Upper lobe of left lung (tissue), 6 donors: ENCODE results near the gene FCHO2. TPM values are rescaled to one million over a fixed set of nuclear protein-coding genes. Genes with fewer than 3 reads are reported as not detected.
"Not testable (repeated sequence)": the region's sequence is repeated elsewhere in the genome, so short reads cannot be mapped to it uniquely, and the experiment has no call there.

Source experiments
- ATAC-seq, 2 donors: fragments of 200-7000 bp; cut with Tn5 transposase; one replicate each; pipeline ENCODE4 v1.9.1; 2022; ENCODE audit warnings: mild to moderate bottlenecking in 2 of 2, moderate library complexity in 2 of 2; ENCODE audit not compliant: low FRiP score in 2 of 2
- DNase-seq, 2 donors: peaks; one replicate each; pipeline ENCODE4 v3.0.0-alpha.2; 2019 to 2020
- H3K27ac ChIP-seq, 4 donors: fragments of 200-600 bp; sonication (generic); one replicate each; pipeline ENCODE4 v1.5.1; 2016 to 2019
- H3K27me3 ChIP-seq, 4 donors: fragments of 200-600 bp; sonication (generic); one replicate each; pipeline ENCODE4 v1.5.1; 2017 to 2019
- H3K36me3 ChIP-seq, 4 donors: fragments of 200-600 bp; sonication (generic); one replicate each; pipeline ENCODE4 v1.5.1; 2016 to 2019
- H3K4me1 ChIP-seq, 4 donors: fragments of 200-600 bp; sonication (generic); one replicate each; pipeline ENCODE4 v1.5.1; 2018 to 2019
- H3K4me3 ChIP-seq, 4 donors: fragments of 200-600 bp; sonication (generic); one replicate each; pipeline ENCODE4 v1.5.1; 2017 to 2019; ENCODE audit warnings: mild to moderate bottlenecking in 2 of 4, moderate library complexity in 1 of 4
- H3K9me3 ChIP-seq, 4 donors: fragments of 200-600 bp; sonication (generic); one replicate each; pipeline ENCODE4 v1.5.1; 2018 to 2019
- CTCF ChIP-seq, 6 experiments: fragments of 450-650 bp in 4 of 6; fragments of 200-600 bp in 2 of 6; sonication (generic) in 2 of 6; IDR thresholded peaks; one replicate each; pipeline ENCODE4 v1.5.1; 2016 to 2019; ENCODE audit warnings: antibody characterized with exemption in 6 of 6
- EP300 ChIP-seq, 4 donors: sonication (generic); formaldehyde crosslinking; IDR thresholded peaks; one replicate each; pipeline ENCODE4 v1.5.1; 2017; ENCODE audit warnings: antibody characterized with exemption in 4 of 4, control low read depth in 2 of 4
- POLR2A ChIP-seq, 4 donors: fragments of 450-650 bp; IDR thresholded peaks; one replicate each; pipeline ENCODE4 v1.5.1; 2016 to 2017; ENCODE audit warnings: antibody characterized with exemption in 4 of 4, mild to moderate bottlenecking in 2 of 4
- POLR2AphosphoS5 ChIP-seq, 2 donors: sonication (generic); formaldehyde crosslinking; IDR thresholded peaks; one replicate each; pipeline ENCODE4 v1.5.1; 2017; ENCODE audit warnings: antibody characterized with exemption in 2 of 2
- WGBS, 2 donors: methylation state at CpG; one replicate each; pipeline ENCODE4 v1.1.5; 2017 to 2018; 5-methylcytosine and 5-hydroxymethylcytosine counted together
- total RNA-seq, 6 donors: library from RNA; depleted of rRNA in 4 of 6; stranded (reverse); fragments of >200 nt in 4 of 6; gene quantifications; one replicate each; pipeline versions ENCODE4 v1.1.0 to v1.2.1, GENCODE V29; 2016 to 2021
- donor health status: DM: no; HTN: no; CAD: no; lungs with moderate emphysema.
- donor health status: DM: no; HTN: yes; CAD: no; lungs with severe emphysema.

FCHO2 gene
- total RNA-seq, 6 donors from 2014 or later = 37.6 to 99.5 (median 79.7) TPM

GRCh38 chr5:73005886-73006285, 50.0 kb downstream of the FCHO2 start:
- H3K27me3 ChIP-seq = no peaks in the 10 kb centered on the region
- WGBS, 2 donors = 76 to 85% methylated on average over 3 of the region's 3 CpGs
- H3K36me3 ChIP-seq = peaks cover 0 to 23% (median 3%) of the 10 kb centered on the region in 4 donors
- H3K4me3 ChIP-seq = no peak overlapping the region
- H3K9me3 ChIP-seq = no peaks in the 10 kb centered on the region
- TF ChIP-seq EP300 (IDR thresholded peaks at IDR 0.05) (no peak), POLR2AphosphoS5 (IDR thresholded peaks at IDR 0.05) (no peak), POLR2A (IDR thresholded peaks at IDR 0.05) (no peak), CTCF (IDR thresholded peaks at IDR 0.05) (no peak)
- no peaks in the 10 kb centered on the region for H3K4me1 ChIP-seq
- no peak overlapping the region for H3K27ac ChIP-seq
- ATAC-seq (no peak), DNase-seq (no peak)

- TF ChIP-seq POLR2A (IDR thresholded peaks at IDR 0.05) = no peak
- no peak for ATAC-seq
- no peak overlapping the region for H3K4me3 ChIP-seq
- peaks cover 0 to 33% (median 4%) of the 10 kb centered on the region in 4 donors for H3K36me3 ChIP-seq
- H3K27me3 ChIP-seq = no peaks in the 10 kb centered on the region
- no peaks in the 10 kb centered on the region for H3K9me3 ChIP-seq
- H3K4me1 ChIP-seq = no peaks in the 10 kb centered on the region
- 83 to 93% methylated on average over 4 of the region's 4 CpGs for WGBS, 2 donors
- no peak for DNase-seq
- H3K27ac ChIP-seq = no peak overlapping the region
Measured at GRCh38 chr5:73007051-73007450, 51.2 kb downstream of the FCHO2 start.

GRCh38 chr5:73008831-73009230, 53.0 kb downstream of the FCHO2 start:
- H3K4me1 ChIP-seq = no peaks in the 10 kb centered on the region
- ATAC-seq (no peak), DNase-seq (no peak)
- H3K9me3 ChIP-seq = no peaks in the 10 kb centered on the region
- no peak overlapping the region for H3K4me3 ChIP-seq
- no peak overlapping the region for H3K27ac ChIP-seq
- peaks cover 0 to 38% (median 5%) of the 10 kb centered on the region in 4 donors for H3K36me3 ChIP-seq
- no peak for TF ChIP-seq POLR2AphosphoS5 (IDR thresholded peaks at IDR 0.05)
- no peak for TF ChIP-seq POLR2A (IDR thresholded peaks at IDR 0.05)
- no peak for TF ChIP-seq EP300 (IDR thresholded peaks at IDR 0.05)
- no peak for TF ChIP-seq CTCF (IDR thresholded peaks at IDR 0.05)
- 93% methylated on average over 1 of the region's 1 CpG for WGBS, 2 donors
- H3K27me3 ChIP-seq = no peaks in the 10 kb centered on the region

GRCh38 chr5:73011612-73012011, 55.8 kb downstream of the FCHO2 start:
- not testable (repeated sequence) for H3K27me3 ChIP-seq, H3K9me3 ChIP-seq, H3K27ac ChIP-seq, H3K4me1 ChIP-seq, H3K4me3 ChIP-seq, DNase-seq, ATAC-seq
- 88 to 96% methylated on average over 9 of the region's 9 CpGs for WGBS, 2 donors
- peaks cover 0 to 35% (median 5%) of the 10 kb centered on the region in 4 donors for H3K36me3 ChIP-seq

- H3K36me3 ChIP-seq = peaks cover 4 to 43% (median 12%) of the 10 kb centered on the region in 4 donors
- WGBS, 2 donors = 96 to 97% methylated on average over 2 of the region's 2 CpGs
- no peak for TF ChIP-seq POLR2A (IDR thresholded peaks at IDR 0.05)
- no peak for TF ChIP-seq POLR2AphosphoS5 (IDR thresholded peaks at IDR 0.05)
- TF ChIP-seq CTCF (IDR thresholded peaks at IDR 0.05) = no peak
- TF ChIP-seq EP300 (IDR thresholded peaks at IDR 0.05) = no peak
Measured at GRCh38 chr5:73018892-73019291, 63.1 kb downstream of the FCHO2 start.

GRCh38 chr5:73019766-73020165, 63.9 kb downstream of the FCHO2 start:
- ATAC-seq (no peak), DNase-seq (no peak)
- TF ChIP-seq POLR2A (IDR thresholded peaks at IDR 0.05) (no peak), POLR2AphosphoS5 (IDR thresholded peaks at IDR 0.05) (no peak), CTCF (IDR thresholded peaks at IDR 0.05) (no peak), EP300 (IDR thresholded peaks at IDR 0.05) (no peak)
- H3K9me3 ChIP-seq = no peaks in the 10 kb centered on the region
- H3K27ac ChIP-seq = no peak overlapping the region
- no peaks in the 10 kb centered on the region for H3K27me3 ChIP-seq
- H3K36me3 ChIP-seq = peaks cover 4 to 45% (median 12%) of the 10 kb centered on the region in 4 donors
- 95 to 100% methylated on average over 2 of the region's 2 CpGs for WGBS, 2 donors
- H3K4me1 ChIP-seq = no peaks in the 10 kb centered on the region
- H3K4me3 ChIP-seq = no peak overlapping the region

More at GRCh38 chr5:73018892-73019291, 63.1 kb downstream of the FCHO2 start:
- Histone ChIP-seq H3K9me3 (no peaks in the 10 kb centered on the region), H3K27ac (no peak overlapping the region), H3K27me3 (no peaks in the 10 kb centered on the region), H3K4me1 (no peaks in the 10 kb centered on the region), H3K4me3 (no peak overlapping the region)
- DNase-seq (no peak), ATAC-seq (no peak)
